ENCODE results near the gene CNTNAP5.

GRCh38 chr2:124018890-124019289, 6.2 kb upstream of the CNTNAP5 start:
- TF ChIP-seq POLR2A (IDR thresholded peaks at IDR 0.05; ENCODE audit: extremely low read depth, insufficient read length) (no peak), CTCF (IDR thresholded peaks at IDR 0.05; ENCODE audit: low read depth, low read length) (no peak), MYC (IDR thresholded peaks at IDR 0.05; ENCODE audit: low read depth, low read length) (no peak)
- TF ChIP-seq, protein P1, sequence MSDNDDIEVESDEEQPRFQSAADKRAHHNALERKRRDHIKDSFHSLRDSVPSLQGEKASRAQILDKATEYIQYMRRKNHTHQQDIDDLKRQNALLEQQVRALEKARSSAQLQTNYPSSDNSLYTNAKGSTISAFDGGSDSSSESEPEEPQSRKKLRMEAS (IDR thresholded peaks at IDR 0.05; ENCODE audit: low read depth, low read length), result no peak
